ENCODE measurements around the gene OSBP.
"Not testable (repeated sequence)": the region's sequence is repeated elsewhere in the genome, so short reads cannot be mapped to it uniquely, and the experiment has no call there.

OSBP gene, protein sequence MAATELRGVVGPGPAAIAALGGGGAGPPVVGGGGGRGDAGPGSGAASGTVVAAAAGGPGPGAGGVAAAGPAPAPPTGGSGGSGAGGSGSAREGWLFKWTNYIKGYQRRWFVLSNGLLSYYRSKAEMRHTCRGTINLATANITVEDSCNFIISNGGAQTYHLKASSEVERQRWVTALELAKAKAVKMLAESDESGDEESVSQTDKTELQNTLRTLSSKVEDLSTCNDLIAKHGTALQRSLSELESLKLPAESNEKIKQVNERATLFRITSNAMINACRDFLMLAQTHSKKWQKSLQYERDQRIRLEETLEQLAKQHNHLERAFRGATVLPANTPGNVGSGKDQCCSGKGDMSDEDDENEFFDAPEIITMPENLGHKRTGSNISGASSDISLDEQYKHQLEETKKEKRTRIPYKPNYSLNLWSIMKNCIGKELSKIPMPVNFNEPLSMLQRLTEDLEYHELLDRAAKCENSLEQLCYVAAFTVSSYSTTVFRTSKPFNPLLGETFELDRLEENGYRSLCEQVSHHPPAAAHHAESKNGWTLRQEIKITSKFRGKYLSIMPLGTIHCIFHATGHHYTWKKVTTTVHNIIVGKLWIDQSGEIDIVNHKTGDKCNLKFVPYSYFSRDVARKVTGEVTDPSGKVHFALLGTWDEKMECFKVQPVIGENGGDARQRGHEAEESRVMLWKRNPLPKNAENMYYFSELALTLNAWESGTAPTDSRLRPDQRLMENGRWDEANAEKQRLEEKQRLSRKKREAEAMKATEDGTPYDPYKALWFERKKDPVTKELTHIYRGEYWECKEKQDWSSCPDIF

GRCh38 chr11:59615637-59616395 is at the start of gene OSBP:
Gene OSBP (minus strand): TSS chr11:59615774. CDS start chr11:59615664, 110 bp downstream.
- DNase-seq, result peak; percentile 98 to 99

GRCh38 chr11:59660621-59661020 is 45.0 kb upstream of the OSBP start:
- no peak for DNase-seq

GRCh38 chr11:59659981-59660380 is 44.4 kb upstream of the OSBP start:
- no peak for DNase-seq

DNA sequence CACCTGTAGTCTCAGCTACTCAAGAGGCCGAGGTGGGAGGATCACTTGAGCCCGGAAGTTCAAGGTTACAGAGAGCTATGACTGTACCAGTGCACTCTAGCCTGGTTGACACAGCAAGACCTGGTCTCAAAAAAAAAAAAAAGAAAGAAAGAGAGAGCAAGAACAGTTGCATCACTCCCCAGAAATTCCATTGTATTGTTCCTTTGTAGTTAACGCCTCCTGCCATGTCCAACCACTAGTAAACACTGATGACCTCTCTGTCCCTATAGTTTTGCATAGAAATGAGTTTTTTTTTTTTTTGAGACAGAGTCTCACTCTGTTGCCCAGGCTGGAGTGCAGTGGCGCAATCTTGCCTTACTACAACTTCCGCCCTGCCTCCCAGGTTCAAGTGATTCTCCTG is 42.5 kb upstream of the OSBP start:
- DNase-seq, result no peak

- DNase-seq, result no peak
These were observed 39.3 kb upstream of the OSBP start for GRCh38 chr11:59654893-59655292.

GRCh38 chr11:59647245-59647980 is 31.8 kb upstream of the OSBP start:
- DNase-seq, result no peak

GRCh38 chr11:59644528-59644927 is 29.0 kb upstream of the OSBP start:
- no peak for DNase-seq

DNA sequence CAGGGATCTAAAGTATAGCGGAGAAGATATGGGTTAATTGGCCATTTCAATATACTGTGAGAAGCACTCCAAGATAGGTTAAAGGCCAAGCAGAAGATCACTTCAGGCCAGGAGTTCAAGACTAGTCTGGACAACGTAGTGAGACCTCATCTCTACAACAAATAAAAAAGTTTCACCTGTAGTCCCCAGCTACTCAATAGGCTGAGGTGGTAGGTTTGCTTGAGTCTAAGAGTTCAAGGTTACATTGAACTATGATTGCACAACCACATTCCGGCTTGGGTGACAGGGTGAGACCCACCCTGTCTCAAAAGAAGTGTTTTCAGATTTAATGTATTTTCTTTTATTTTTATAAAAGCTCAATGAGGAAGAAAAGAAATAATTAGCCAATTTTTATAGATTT is 27.8 kb upstream of the OSBP start:
- no peak for DNase-seq

DNA sequence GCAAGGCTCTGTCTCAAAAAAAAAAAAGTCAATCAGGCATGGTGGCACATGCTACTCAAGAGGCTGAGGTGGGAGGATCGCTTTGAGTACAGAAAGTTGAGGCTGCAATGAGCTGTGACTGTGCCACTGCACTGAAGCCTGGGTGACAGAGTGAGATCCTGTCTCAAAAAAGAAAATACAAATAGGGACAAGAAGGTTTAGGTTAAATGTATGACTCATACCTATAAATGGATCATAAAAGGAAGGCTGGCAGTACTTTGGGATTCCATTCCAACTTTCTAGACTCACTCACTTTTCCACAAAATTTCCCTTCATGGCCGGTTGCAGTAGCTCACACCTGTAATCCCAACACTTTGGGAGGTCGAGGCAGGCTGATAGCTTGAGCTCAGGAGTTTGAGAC is 25.6 kb upstream of the OSBP start:
- DNase-seq, result no peak

DNA sequence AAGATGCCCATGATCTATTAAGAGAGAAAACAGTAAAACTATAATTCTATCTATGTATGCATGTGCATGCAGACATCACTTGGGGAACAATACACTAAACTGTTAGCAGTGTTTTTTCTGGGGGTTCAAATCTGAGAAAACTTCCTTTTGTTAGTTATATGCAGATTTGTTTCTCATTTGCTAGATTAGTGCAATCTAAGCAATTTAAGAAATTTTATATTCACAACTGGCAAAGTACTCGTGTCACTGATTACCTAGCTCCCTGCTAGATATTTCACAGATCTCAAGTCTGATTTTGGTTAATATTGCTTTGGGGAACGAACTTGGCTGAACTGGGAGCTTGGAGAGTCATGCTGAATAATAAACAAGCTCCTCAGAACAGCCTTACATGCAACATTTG is 14.9 kb upstream of the OSBP start:
- DNase-seq, result no peak

GRCh38 chr11:59629996-59630395 is 14.4 kb upstream of the OSBP start:
- DNase-seq, result no peak

- DNase-seq, result not testable (repeated sequence)
These were observed 11.4 kb upstream of the OSBP start for GRCh38 chr11:59626969-59627368.

DNA sequence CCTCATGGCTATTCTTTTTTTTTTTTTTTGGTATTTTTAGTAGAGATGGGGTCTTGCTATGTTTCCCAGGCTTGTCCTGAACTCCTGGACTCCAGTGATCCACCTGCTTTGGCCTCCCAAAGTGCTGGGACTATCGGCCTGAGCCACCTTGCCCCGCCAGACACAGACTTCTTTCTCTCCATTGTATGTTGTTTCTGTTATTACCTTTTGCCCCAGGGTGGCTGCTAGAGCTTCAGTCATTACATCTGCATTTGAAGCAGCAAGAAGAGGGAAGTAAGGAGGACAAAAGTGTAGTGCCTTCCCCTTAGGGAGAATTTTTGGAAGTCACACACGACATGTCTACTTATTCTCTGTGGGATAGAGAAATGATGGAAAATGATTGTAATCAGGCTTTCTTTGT is 10.1 kb upstream of the OSBP start:
- DNase-seq, result no peak

DNA sequence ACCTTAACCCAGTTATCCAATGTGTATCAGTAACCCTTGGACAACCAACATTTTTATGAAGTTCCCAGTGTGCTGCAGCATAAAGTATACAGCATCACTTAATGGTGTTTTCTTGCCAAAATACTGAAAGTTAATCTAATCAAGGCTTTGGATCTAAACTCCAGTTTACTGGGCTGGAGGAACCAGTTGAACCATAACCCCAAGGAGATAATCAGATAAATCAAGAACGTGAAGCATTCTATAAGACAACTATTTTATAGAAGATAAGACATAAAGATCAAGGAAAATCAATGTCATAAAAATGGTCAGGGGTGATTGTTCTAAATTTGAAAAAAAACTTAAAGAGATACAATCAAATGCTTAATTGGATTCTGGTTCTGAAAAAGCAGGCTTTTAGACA is 2.3 kb upstream of the OSBP start:
- no peak for DNase-seq

- DNase-seq, result no peak
These were observed 915 bp upstream of the OSBP start for GRCh38 chr11:59616396-59616982.

- peak; percentile 59 to 70 for DNase-seq
These were observed 396 bp downstream of the OSBP start for GRCh38 chr11:59615120-59615636.

GRCh38 chr11:59614277-59615119 is 1.1 kb downstream of the OSBP start:
- no peak for DNase-seq

GRCh38 chr11:59611570-59612565 is 3.7 kb downstream of the OSBP start:
- no peak for DNase-seq

- DNase-seq, result peak; percentile 34 to 45
These were observed 5.3 kb downstream of the OSBP start for GRCh38 chr11:59610289-59610688.
